ENCODE data around the gene EIF3K. TPM values are rescaled to one million over a fixed set of nuclear protein-coding genes. Genes with fewer than 3 reads are reported as not detected.

The EIF3K gene
- total and polyA plus RNA-seq, 2 of the 8 experiments (the other 6 are each of a cell fraction or from before 2014, with no cell fraction given), result 329 to 937 TPM

DNA sequence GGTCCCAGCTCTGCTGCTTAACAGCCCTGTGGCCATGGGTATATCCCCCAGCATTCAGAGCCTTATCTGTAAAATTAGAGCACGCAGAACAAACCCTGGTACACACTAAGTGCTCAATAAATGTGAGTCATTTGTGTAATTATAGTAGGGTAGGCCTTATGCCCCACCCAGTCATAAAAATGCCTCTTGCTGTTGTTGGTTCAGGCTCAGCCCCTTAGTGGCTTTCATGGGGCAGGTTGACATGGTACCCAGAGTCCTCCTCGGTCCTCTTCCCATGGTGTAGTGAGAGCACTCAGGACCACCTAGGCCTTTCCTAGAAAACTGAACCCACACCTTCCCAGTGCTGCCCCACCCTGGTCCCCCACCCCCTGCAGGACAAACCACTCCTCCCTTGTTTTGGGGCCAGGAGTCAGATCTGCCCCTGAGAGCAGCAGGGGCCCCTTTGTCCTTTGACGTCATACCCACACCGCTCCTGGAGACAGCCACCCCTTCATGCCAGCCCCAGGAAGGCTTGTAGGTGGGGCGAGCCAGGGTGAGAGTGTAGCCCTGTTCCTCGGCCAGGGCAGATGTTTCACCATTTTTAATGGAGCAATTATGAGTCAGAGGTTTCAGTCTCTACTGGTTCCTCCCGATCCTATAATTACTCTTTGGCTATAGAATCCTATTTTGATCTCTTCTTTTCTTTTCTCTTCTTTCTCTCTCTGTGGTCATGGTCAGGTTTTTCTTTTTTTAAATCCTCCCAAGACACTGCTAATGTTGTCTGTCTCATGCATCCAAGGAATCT lies 65.3 kb downstream of the EIF3K start:
- Histone ChIP-seq H2AFZ (ENCODE audit: low read length) (no peak overlapping the region), H3K4me3 (ENCODE audit: extremely low read depth in 1 of 4, insufficient read depth in 2 of 4, low read depth in 3 of 4, low read length in 4 of 4) (peak overlapping the region in 1 of 4 experiments; percentile 32; a peak in 1 of 8 replicates), H3K18ac (ENCODE audit: extremely low read depth, low read length) (peak overlapping the region; percentile 79), H4K20me1 (replicated peaks in 1 of 2; ENCODE audit: control insufficient read depth in 1 of 2, insufficient read depth in 2 of 2, low read length in 2 of 2) (peaks cover 0 to 8% of the 10 kb centered on the region in 2 experiments), H3K23me2 (ENCODE audit: low read depth, low read length) (peaks cover 1% of the 10 kb centered on the region; the same call in 1 of the 2 replicates), H2BK5ac (ENCODE audit: low read depth, low read length) (peak overlapping the region; percentile 90), H4K5ac (ENCODE audit: insufficient read length, low read depth, low read length) (peak overlapping the region; percentile 27), H3K79me2 (ENCODE audit: control insufficient read depth in 1 of 2, insufficient read depth in 2 of 2, low read length in 2 of 2) (peaks cover 10 to 90% of the 10 kb centered on the region in 2 experiments), H3K4me2 (ENCODE audit: insufficient read depth in 1 of 2, low read depth in 2 of 2, low read length in 2 of 2) (peak overlapping the region; percentile 26 to 54), H3K4ac (replicated peaks; ENCODE audit: insufficient read length, low read depth, low read length) (peak overlapping the region; percentile 44), H2AK5ac (ENCODE audit: low read depth, low read length) (peak overlapping the region; percentile 20; the same call in 1 of the 2 replicates), H2BK12ac (ENCODE audit: low read depth, low read length) (peak overlapping the region; percentile 86), H3K23ac (ENCODE audit: insufficient read length) (no peak overlapping the region), H3K4me1 (replicated peaks in 1 of 4; ENCODE audit: control insufficient read depth in 3 of 4, insufficient read depth in 4 of 4, low read length in 3 of 4) (peaks cover 28 to 46% (median 41%) of the 10 kb centered on the region in 4 experiments), H3K36me3 (ENCODE audit: control insufficient read depth in 2 of 4, insufficient read depth in 4 of 4, low read length in 3 of 4) (no peaks in the 10 kb centered on the region), H2BK20ac (ENCODE audit: low read length) (peak overlapping the region; percentile 84; the same call in 1 of the 2 replicates), H3K56ac (replicated peaks; ENCODE audit: insufficient read length, low read depth, low read length) (peak overlapping the region; percentile 20), H3K9me3 (ENCODE audit: insufficient read depth in 2 of 2, low read depth in 1 of 2, low read length in 1 of 2) (no peaks in the 10 kb centered on the region), H3K14ac (ENCODE audit: insufficient read length) (no peak overlapping the region), H4K8ac (ENCODE audit: extremely low read depth, insufficient read depth, low read length) (peak overlapping the region; percentile 7; the same call in 1 of the 2 replicates), H3K9ac (replicated peaks in 1 of 4; ENCODE audit: extremely low read depth in 1 of 4, low read depth in 3 of 4, low read length in 3 of 4) (peak overlapping the region in 3 of 4 experiments; percentile 29 to 67 (median 63); a peak in 3 of 7 replicates), H2BK120ac (replicated peaks; ENCODE audit: low read depth, low read length) (peak overlapping the region; percentile 34), H3K27me3 (replicated peaks in 1 of 4; ENCODE audit: control insufficient read depth in 3 of 4, extremely low read depth in 1 of 4, insufficient read depth in 3 of 4, low read length in 3 of 4) (no peaks in the 10 kb centered on the region), H3K79me1 (ENCODE audit: low read depth, low read length) (peaks cover 14% of the 10 kb centered on the region), H2BK15ac (ENCODE audit: low read length) (peak overlapping the region; percentile 73; the same call in 1 of the 2 replicates), H3K27ac (ENCODE audit: low read depth, low read length) (peak overlapping the region; percentile 95), H4K91ac (replicated peaks; ENCODE audit: insufficient read length, low read length) (peak overlapping the region; percentile 45)
- DNase-seq (ENCODE audit: low read depth in 1 of 2, low spot score in 2 of 2) (no peak), FAIRE-seq (no peak)
- ChIA-PET CTCF (ENCODE audit: partially characterized antibody) (interaction anchor here (0.8 to 3.8 kb wide), 7 partner anchors 14 to 50 kb away, joined by 3 to 29 read pairs (median 3); partner anchors contain the start of gene ACTN4), POLR2A (ENCODE audit: partially characterized antibody) (interaction anchor here (0.7 to 23.4 kb wide), 11 partner anchors 9 to 66 kb away, joined by 3 to 495 read pairs (median 8); partner anchors contain the start of genes ACTN4 and EIF3K)
- 74% methylated on average over 7 of the region's 7 CpGs; no CpG with 5 or more reads in 1 of the 2 experiments for WGBS, 2 experiments (ENCODE audit: extremely low coverage in 1 of 2, insufficient coverage in 1 of 2, insufficient read length in 1 of 2, insufficient replicate concordance in 2 of 2, low coverage in 1 of 2, low lambda C conversion rate in 2 of 2, missing lambda C conversion rate in 1 of 2)
- TF ChIP-seq EGR1 (IDR thresholded peaks at IDR 0.05; ENCODE audit: borderline replicate concordance, low read depth, low read length), result no peak
- no peak for TF ChIP-seq SP2 (IDR thresholded peaks at IDR 0.05; ENCODE audit: low read length)
- peak; percentile 71 for TF ChIP-seq CREB1 (IDR thresholded peaks at IDR 0.05)
- no peak for TF ChIP-seq ASH2L (IDR thresholded peaks at IDR 0.05; ENCODE audit: low read length)
- TF ChIP-seq RXRA (IDR thresholded peaks at IDR 0.05; ENCODE audit: insufficient read depth, low read depth, low read length), result no peak
- no peak for TF ChIP-seq TAF1 (IDR thresholded peaks at IDR 0.05; ENCODE audit: low read depth, low read length)
- TF ChIP-seq BCL11A (IDR thresholded peaks at IDR 0.05; ENCODE audit: low read depth in 2 of 2, low read length in 2 of 2), result no peak
- no peak for TF ChIP-seq CHD1 (IDR thresholded peaks at IDR 0.05; ENCODE audit: low read depth, low read length)
- TF ChIP-seq, protein P1, sequence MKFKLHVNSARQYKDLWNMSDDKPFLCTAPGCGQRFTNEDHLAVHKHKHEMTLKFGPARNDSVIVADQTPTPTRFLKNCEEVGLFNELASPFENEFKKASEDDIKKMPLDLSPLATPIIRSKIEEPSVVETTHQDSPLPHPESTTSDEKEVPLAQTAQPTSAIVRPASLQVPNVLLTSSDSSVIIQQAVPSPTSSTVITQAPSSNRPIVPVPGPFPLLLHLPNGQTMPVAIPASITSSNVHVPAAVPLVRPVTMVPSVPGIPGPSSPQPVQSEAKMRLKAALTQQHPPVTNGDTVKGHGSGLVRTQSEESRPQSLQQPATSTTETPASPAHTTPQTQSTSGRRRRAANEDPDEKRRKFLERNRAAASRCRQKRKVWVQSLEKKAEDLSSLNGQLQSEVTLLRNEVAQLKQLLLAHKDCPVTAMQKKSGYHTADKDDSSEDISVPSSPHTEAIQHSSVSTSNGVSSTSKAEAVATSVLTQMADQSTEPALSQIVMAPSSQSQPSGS (IDR thresholded peaks at IDR 0.05; ENCODE audit: low read length), result no peak
- TF ChIP-seq CBX8 (IDR thresholded peaks at IDR 0.05; ENCODE audit: borderline replicate concordance, low read depth, low read length), result no peak

Data from H1 (cell line).